GM11168 (cell line): ENCODE results near the gene MRNIP.
"Not testable (repeated sequence)": the region's sequence is repeated elsewhere in the genome, so short reads cannot be mapped to it uniquely, and the experiment has no call there.

ENCODE experiments used
- in situ Hi-C: fragments of 300-500 bp; cut with MboI; formaldehyde crosslinking; loops from one replicate; pipeline ENCODE4 v1.12.0; 2022; ENCODE audit warnings: low sequenced_read_pairs; ENCODE audit not compliant: unreplicated experiment

Gene MRNIP

GRCh38 chr5:179796877-179797608, 61.6 kb downstream of the MRNIP start:
- in situ Hi-C loops: loop anchor here (10.0 kb wide), 1 partner anchor 108 kb away; the partner anchor contains the start of gene TBC1D9B

- in situ Hi-C loops: loop anchor here (10.0 kb wide), 1 partner anchor 109 kb away; the partner anchor contains the start of gene TBC1D9B
These were observed 62.5 kb downstream of the MRNIP start for GRCh38 chr5:179795863-179796833.

GRCh38 chr5:179795049-179795862, 63.4 kb downstream of the MRNIP start:
- in situ Hi-C loops: loop anchor here (10.0 kb wide), 1 partner anchor 110 kb away; the partner anchor contains the start of gene TBC1D9B

- in situ Hi-C loops: loop anchor here (10.0 kb wide), 1 partner anchor 110 kb away; the partner anchor contains the start of gene TBC1D9B
These were observed 64.0 kb downstream of the MRNIP start for GRCh38 chr5:179794575-179794974.

GRCh38 chr5:179794171-179794570, 64.4 kb downstream of the MRNIP start:
- in situ Hi-C loops: loop anchor here (10.0 kb wide), 1 partner anchor 111 kb away; the partner anchor contains the start of gene TBC1D9B

GRCh38 chr5:179793468-179794139, 65.0 kb downstream of the MRNIP start, which contains the start of gene LTC4S:
TSS of gene LTC4S (plus strand) at chr5:179793986. CDS start at chr5:179794081, 95 bp downstream.
- in situ Hi-C loops: loop anchor here (10.0 kb wide), 1 partner anchor 111 kb away; the partner anchor contains the start of gene TBC1D9B

GRCh38 chr5:179792612-179793467, 65.8 kb downstream of the MRNIP start:
- in situ Hi-C loops: loop anchor here (10.0 kb wide), 1 partner anchor 112 kb away; the partner anchor contains the start of gene TBC1D9B

- in situ Hi-C loops: loop anchor here (10.0 kb wide), 1 partner anchor 113 kb away; the partner anchor contains the start of gene TBC1D9B
These were observed 66.6 kb downstream of the MRNIP start for GRCh38 chr5:179791881-179792611.

GRCh38 chr5:179789278-179789677, 69.3 kb downstream of the MRNIP start:
- in situ Hi-C loops: not testable (repeated sequence)

GRCh38 chr5:179788193-179788854, 70.3 kb downstream of the MRNIP start:
- in situ Hi-C loops: no loop called here
